H1 (cell line): ENCODE data around the gene ASXL3. TPM values are rescaled to one million over a fixed set of nuclear protein-coding genes. Genes with fewer than 3 reads are reported as not detected.

Experiments used
- CTCF ChIA-PET: fragments of 300-600 bp; sonication (Branson Sonifier 250); formaldehyde crosslinking; loops from one replicate; lab custom pipeline; 2021; ENCODE audit not compliant: partially characterized antibody; lab: Charles Lee
- POLR2A ChIA-PET: fragments of 300-600 bp; sonication (Branson Sonifier 250); formaldehyde crosslinking; loops from one replicate; lab custom pipeline; 2021; ENCODE audit warnings: inconsistent platforms; ENCODE audit not compliant: partially characterized antibody; lab: Charles Lee
- DNase-seq, 2 experiments: peaks; one replicate each; pipeline versions ENCODE4 v3.0.0 to v3.0.0-alpha.2; 2010 to 2022; ENCODE audit warnings: low spot score in 2 of 2, low read depth in 1 of 2, mixed read lengths in 1 of 2
- FAIRE-seq: peaks from 2 replicates; lab custom pipeline; 2011; peaks lifted over from hg19 to GRCh38; lab: Jason Lieb, UNC
- H2AFZ ChIP-seq: 2 replicates; pipeline ENCODE4 v1.8.1; 2012; ENCODE audit warnings: low read length, inconsistent platforms
- H2AK5ac ChIP-seq: 2 replicates; pipeline ENCODE4 v1.6.1; 2013; ENCODE audit warnings: low read depth, low read length
- H2BK120ac ChIP-seq: replicated peaks from 2 replicates; pipeline ENCODE3; 2013; ENCODE audit warnings: low read depth, low read length, inconsistent platforms
- H2BK12ac ChIP-seq: 2 replicates; pipeline ENCODE4 v1.6.1; 2013; ENCODE audit warnings: low read depth, low read length
- H2BK15ac ChIP-seq: 2 replicates; pipeline ENCODE4 v1.6.1; 2013; ENCODE audit warnings: low read length
- H2BK20ac ChIP-seq: 2 replicates; pipeline ENCODE4 v1.6.1; 2013; ENCODE audit warnings: low read length
- H2BK5ac ChIP-seq: 2 replicates; pipeline ENCODE4 v1.6.1; 2013; ENCODE audit warnings: low read depth, low read length
- H3K14ac ChIP-seq: 2 replicates; pipeline ENCODE4 v1.6.1; 2013; ENCODE audit warnings: inconsistent platforms; ENCODE audit not compliant: insufficient read length
- H3K18ac ChIP-seq: 2 replicates; pipeline ENCODE4 v1.6.1; 2013; ENCODE audit warnings: low read length; ENCODE audit errors: extremely low read depth
- H3K23ac ChIP-seq: 2 replicates; pipeline ENCODE4 v1.6.1; 2013; ENCODE audit warnings: inconsistent platforms; ENCODE audit not compliant: insufficient read length
- H3K23me2 ChIP-seq: 2 replicates; pipeline ENCODE4 v1.6.1; 2013; ENCODE audit warnings: low read depth, low read length
- H3K27ac ChIP-seq: 2 replicates; pipeline ENCODE4 v1.6.1; 2011; ENCODE audit warnings: low read depth, low read length, inconsistent platforms
- H3K27me3 ChIP-seq, 4 experiments: replicated peaks in 1 of 4; 1 replicate in 1 of 4; 2 replicates in 3 of 4; pipeline versions ENCODE4 v1.6.1 to v1.8.1; 2011 to 2013; ENCODE audit warnings: low read length in 3 of 4, mild to moderate bottlenecking in 3 of 4, inconsistent platforms in 2 of 4, mixed read lengths in 2 of 4, moderate library complexity in 1 of 4; ENCODE audit not compliant: control insufficient read depth in 3 of 4, insufficient read depth in 3 of 4; ENCODE audit errors: extremely low read depth in 1 of 4
- H3K36me3 ChIP-seq, 4 experiments: 2 replicates each; pipeline versions ENCODE4 v1.6.1 to v1.8.1; 2011 to 2013; ENCODE audit warnings: mild to moderate bottlenecking in 4 of 4, low read length in 3 of 4, moderate library complexity in 2 of 4, control low read depth in 1 of 4, inconsistent platforms in 1 of 4; ENCODE audit not compliant: insufficient read depth in 4 of 4, control insufficient read depth in 2 of 4
- H3K4ac ChIP-seq: replicated peaks from 2 replicates; pipeline ENCODE3; 2013; ENCODE audit warnings: low read length, low read depth, mixed read lengths, inconsistent platforms; ENCODE audit not compliant: insufficient read length
- H3K4me1 ChIP-seq, 4 experiments: replicated peaks in 1 of 4; 1 replicate in 1 of 4; 2 replicates in 3 of 4; pipeline versions ENCODE4 v1.6.1 to v1.8.1; 2011 to 2013; ENCODE audit warnings: low read length in 3 of 4, inconsistent platforms in 2 of 4, mixed read lengths in 1 of 4; ENCODE audit not compliant: insufficient read depth in 4 of 4, control insufficient read depth in 3 of 4
- H3K4me2 ChIP-seq, 2 experiments: 2 replicates each; pipeline versions ENCODE4 v1.6.1 to v1.8.1; 2011 to 2013; ENCODE audit warnings: low read depth in 2 of 2, low read length in 2 of 2, control low read depth in 1 of 2, inconsistent platforms in 1 of 2, mild to moderate bottlenecking in 1 of 2; ENCODE audit not compliant: insufficient read depth in 1 of 2
- H3K4me3 ChIP-seq, 4 experiments: fragments of 200-600, 300-600 bp in 1 of 4; sonication (generic), shearing (Covaris generic), sonication (Bioruptor Twin) in 1 of 4; 2 replicates each; pipeline versions ENCODE4 v1.5.1 to v1.8.1; 2011 to 2016; ENCODE audit warnings: low read length in 4 of 4, low read depth in 3 of 4, control low read depth in 2 of 4, inconsistent platforms in 2 of 4, mild to moderate bottlenecking in 2 of 4, mixed read lengths in 1 of 4, moderate library complexity in 1 of 4; ENCODE audit not compliant: insufficient read depth in 2 of 4; ENCODE audit errors: extremely low read depth in 1 of 4
- H3K56ac ChIP-seq: replicated peaks from 2 replicates; pipeline ENCODE3; 2013; ENCODE audit warnings: low read depth, mild to moderate bottlenecking, mixed read lengths, low read length, inconsistent platforms; ENCODE audit not compliant: insufficient read length
- H3K79me1 ChIP-seq: 2 replicates; pipeline ENCODE4 v1.6.1; 2013; ENCODE audit warnings: low read depth, low read length, control low read depth
- H3K79me2 ChIP-seq, 2 experiments: 2 replicates each; pipeline versions ENCODE4 v1.6.1 to v1.8.1; 2012 to 2013; ENCODE audit warnings: low read length in 2 of 2, mild to moderate bottlenecking in 2 of 2, inconsistent platforms in 1 of 2; ENCODE audit not compliant: insufficient read depth in 2 of 2, control insufficient read depth in 1 of 2
- H3K9ac ChIP-seq, 4 experiments: replicated peaks in 1 of 4; 1 replicate in 1 of 4; 2 replicates in 3 of 4; pipeline versions ENCODE4 v1.6.1 to v1.8.1; 2011 to 2013; ENCODE audit warnings: low read depth in 3 of 4, low read length in 3 of 4, control low read depth in 2 of 4, mild to moderate bottlenecking in 2 of 4, moderate library complexity in 2 of 4, inconsistent platforms in 1 of 4; ENCODE audit errors: extremely low read depth in 1 of 4
- H3K9me3 ChIP-seq, 2 experiments: 2 replicates each; pipeline versions ENCODE4 v1.6.1 to v1.8.1; 2012 to 2013; ENCODE audit warnings: mild to moderate bottlenecking in 2 of 2, moderate library complexity in 2 of 2, control low read depth in 1 of 2, inconsistent platforms in 1 of 2, low read depth in 1 of 2, low read length in 1 of 2, mixed read lengths in 1 of 2; ENCODE audit not compliant: insufficient read depth in 2 of 2
- H4K20me1 ChIP-seq, 2 experiments: replicated peaks in 1 of 2; 2 replicates each; pipeline versions ENCODE3 to v1.8.1; 2011 to 2013; ENCODE audit warnings: inconsistent platforms in 2 of 2, low read length in 2 of 2, mild to moderate bottlenecking in 1 of 2; ENCODE audit not compliant: insufficient read depth in 2 of 2, control insufficient read depth in 1 of 2
- H4K5ac ChIP-seq: 2 replicates; pipeline ENCODE4 v1.6.1; 2013; ENCODE audit warnings: low read length, low read depth, mixed read lengths, inconsistent platforms; ENCODE audit not compliant: insufficient read length
- H4K8ac ChIP-seq: 2 replicates; pipeline ENCODE4 v1.8.0; 2013; ENCODE audit warnings: mild to moderate bottlenecking, moderate library complexity, low read length, inconsistent platforms; ENCODE audit not compliant: insufficient read depth; ENCODE audit errors: extremely low read depth
- H4K91ac ChIP-seq: replicated peaks from 2 replicates; pipeline ENCODE3; 2013; ENCODE audit warnings: low read length, mixed read lengths, inconsistent platforms; ENCODE audit not compliant: insufficient read length
- ATF2 ChIP-seq: IDR thresholded peaks from 2 replicates; pipeline ENCODE4 v1.6.1; 2012; ENCODE audit warnings: low read length, inconsistent platforms
- BCL11A ChIP-seq, 2 experiments: IDR thresholded peaks; one replicate each; pipeline ENCODE4 v1.6.1; 2011; ENCODE audit warnings: low read depth in 2 of 2, low read length in 2 of 2, mild to moderate bottlenecking in 2 of 2
- CREB1 ChIP-seq: IDR thresholded peaks from 2 replicates; pipeline ENCODE4 v1.6.1; 2012; ENCODE audit warnings: inconsistent platforms
- CTBP2 ChIP-seq: IDR thresholded peaks from 2 replicates; pipeline ENCODE4 v1.7.0; 2011; ENCODE audit warnings: borderline replicate concordance, mild to moderate bottlenecking, moderate library complexity, mixed read lengths, low read length; ENCODE audit not compliant: insufficient read depth, insufficient read length
- EGR1 ChIP-seq: IDR thresholded peaks from 2 replicates; pipeline ENCODE4 v1.6.1; 2011; ENCODE audit warnings: low read depth, low read length, borderline replicate concordance
- HDAC2 ChIP-seq, 2 experiments: fragments of 300-600 bp in 1 of 2; sonication (generic) in 1 of 2; IDR thresholded peaks; 2 replicates each; pipeline ENCODE4 v1.6.1; 2011 to 2012; ENCODE audit warnings: low read depth in 2 of 2, low read length in 2 of 2, mild to moderate bottlenecking in 2 of 2, moderate library complexity in 2 of 2, borderline replicate concordance in 1 of 2, inconsistent platforms in 1 of 2
- NRF1 ChIP-seq: IDR thresholded peaks from 2 replicates; pipeline ENCODE4 v1.6.1; 2011; ENCODE audit warnings: mild to moderate bottlenecking, low read depth, low read length, improper control_type of control experiment
- SAP30 ChIP-seq: fragments of 300-600 bp; sonication (generic); IDR thresholded peaks from 2 replicates; pipeline ENCODE4 v1.7.1; 2012; ENCODE audit warnings: low read length, moderate library complexity, mild to moderate bottlenecking, inconsistent platforms; ENCODE audit not compliant: insufficient read depth, insufficient replicate concordance
- TAF1 ChIP-seq: IDR thresholded peaks from 2 replicates; pipeline ENCODE4 v1.6.1; 2011; ENCODE audit warnings: mild to moderate bottlenecking, low read depth, low read length
- TCF12 ChIP-seq: IDR thresholded peaks from 2 replicates; pipeline ENCODE4 v1.6.1; 2011; ENCODE audit warnings: low read depth, mild to moderate bottlenecking, low read length
- USF2 ChIP-seq: IDR thresholded peaks from 2 replicates; pipeline ENCODE4 v1.6.1; 2011; ENCODE audit warnings: low read length, improper control_type of control experiment
- whole genome bisulfite sequencing, 2 experiments: shearing (Covaris generic) in 1 of 2; methylation state at CpG; one replicate each; pipeline versions ENCODE4 v1.1.6 to v1.1.7; 2013 to 2015; ENCODE audit warnings: low lambda C conversion rate in 2 of 2, mixed read lengths in 2 of 2, inconsistent platforms in 1 of 2, low coverage in 1 of 2, missing lambda C conversion rate in 1 of 2; ENCODE audit not compliant: insufficient replicate concordance in 2 of 2, insufficient coverage in 1 of 2, insufficient read length in 1 of 2; ENCODE audit errors: extremely low coverage in 1 of 2, missing lambda C conversion rate in 1 of 2; 5-methylcytosine and 5-hydroxymethylcytosine counted together
- polyA plus RNA-seq, 7 experiments: library from polyadenylated mRNA; depleted of rRNA in 3 of 7; stranded (reverse) in 5 of 7; unstranded in 2 of 7; fragments of >200 nt in 5 of 7; fragments of 200-250 nt in 2 of 7; gene quantifications; 1 replicate in 5 of 7; 2 replicates in 1 of 7; 4 replicates in 1 of 7; pipeline versions ENCODE4 v1.2.1 to v1.2.3, GENCODE V29; 2011 to 2013; ENCODE audit warnings: missing spikeins in 2 of 7, mixed read lengths in 2 of 7
- total RNA-seq: library from RNA; stranded (reverse); fragmentation: NEBNext Ultra II Directional; extraction: Animal tissue kit (Norgen Biotek cat#: 25700); gene quantifications from 2 replicates; pipeline ENCODE4 v1.2.1, GENCODE V29; 2021

The ASXL3 gene
- total and polyA plus RNA-seq, 2 of the 8 experiments (the other 6 are each of a cell fraction or from before 2014, with no cell fraction given) = 0.08 to 1.3 TPM

- Histone ChIP-seq H3K56ac (no peak overlapping the region), H3K36me3 (no peaks in the 10 kb centered on the region), H2AFZ (0 out of 2 replicates have a peak overlapping the region, but pooled peaks have one; percentile 8), H4K20me1 (no peaks in the 10 kb centered on the region), H3K14ac (no peak overlapping the region), H3K9ac (no peak overlapping the region), H3K79me1 (no peaks in the 10 kb centered on the region), H3K27me3 (no peaks in the 10 kb centered on the region), H3K79me2 (no peaks in the 10 kb centered on the region), H2BK20ac (no peak overlapping the region), H3K23me2 (no peaks in the 10 kb centered on the region), H2BK5ac (no peak overlapping the region), H2BK120ac (no peak overlapping the region), H4K5ac (no peak overlapping the region), H4K8ac (no peak overlapping the region), H3K4me3 (no peak overlapping the region), H2BK15ac (no peak overlapping the region), H3K4me2 (no peak overlapping the region), H3K23ac (no peak overlapping the region), H4K91ac (no peak overlapping the region), H3K27ac (no peak overlapping the region), H2BK12ac (no peak overlapping the region; the same call in 1 of the 2 replicates), H3K4ac (no peak overlapping the region), H2AK5ac (no peak overlapping the region), H3K4me1 (peaks cover 0 to 3% (median under 1%) of the 10 kb centered on the region in 4 experiments; a peak in 4 of 7 replicates), H3K18ac (no peak overlapping the region), H3K9me3 (no peaks in the 10 kb centered on the region)
- CTCF ChIA-PET = no interaction called here
- FAIRE-seq (no peak), DNase-seq (no peak)
- WGBS, 2 experiments = 93% methylated on average over 2 of the region's 2 CpGs; no CpG with 5 or more reads in 1 of the 2 experiments
- POLR2A ChIA-PET = no interaction called here
- no peak for TF ChIP-seq TCF12
- TF ChIP-seq TAF1 = no peak
- TF ChIP-seq NRF1 = no peak
- no peak for TF ChIP-seq EGR1
- TF ChIP-seq HDAC2 (IDR thresholded peaks at IDR 0.05; ENCODE audit: borderline replicate concordance in 1 of 2, low read depth in 2 of 2, low read length in 2 of 2) = no peak
- TF ChIP-seq SAP30 = no peak
- TF ChIP-seq USF2 = no peak
- TF ChIP-seq CREB1 = no peak
- no peak for TF ChIP-seq ATF2
- no peak for TF ChIP-seq BCL11A (IDR thresholded peaks at IDR 0.05; ENCODE audit: low read depth in 2 of 2, low read length in 2 of 2)
- no peak for TF ChIP-seq CTBP2
Measured at GRCh38 chr18:33666915-33667314, 88.9 kb downstream of the ASXL3 start.
